GM12801 (cell line): ENCODE data around the gene DLX2.

Source experiments
- CTCF ChIP-seq: IDR thresholded peaks from one replicate; pipeline ENCODE4 v1.5.1; 2011; ENCODE audit warnings: control low read depth; ENCODE audit not compliant: insufficient read length; ENCODE audit errors: extremely low read depth

Gene DLX2

GRCh38 chr2:172131713-172132555 lies 29.2 kb upstream of the DLX2 start:
- TF ChIP-seq CTCF, result no peak

- TF ChIP-seq CTCF, result no peak
Measured at GRCh38 chr2:172129404-172129803, 26.7 kb upstream of the DLX2 start.

- TF ChIP-seq CTCF, result no peak
Measured at GRCh38 chr2:172128484-172128883, 25.8 kb upstream of the DLX2 start.

- TF ChIP-seq CTCF, result no peak
Measured at GRCh38 chr2:172120118-172120517, 17.4 kb upstream of the DLX2 start.

- no peak for TF ChIP-seq CTCF
Measured at GRCh38 chr2:172119089-172119488, 16.4 kb upstream of the DLX2 start.

GRCh38 chr2:172116107-172116506 lies 13.4 kb upstream of the DLX2 start:
- no peak for TF ChIP-seq CTCF

- no peak for TF ChIP-seq CTCF
Measured at GRCh38 chr2:172114579-172114978, 11.9 kb upstream of the DLX2 start.

GRCh38 chr2:172113617-172114016 lies 10.9 kb upstream of the DLX2 start:
- no peak for TF ChIP-seq CTCF
